Neural progenitor cell (in vitro differentiated cells): ENCODE results near the gene KLHL21. TPM values are rescaled to one million over a fixed set of nuclear protein-coding genes. Genes with fewer than 3 reads are reported as not detected.
A peak's percentile ranks its signal among the peaks of the same experiment; 100 is the strongest.

ENCODE experiments used
- DNase-seq: peaks from one replicate; pipeline ENCODE4 v3.0.0-alpha.2; 2016; ENCODE audit warnings: low spot score
- H2AFZ ChIP-seq: fragments of 200-600 bp; sonication (generic); replicated peaks from 2 replicates; pipeline ENCODE4 v1.6.1; 2016; ENCODE audit warnings: antibody characterized with exemption
- H3F3A ChIP-seq: fragments of 200-600 bp; sonication (generic); 2 replicates; pipeline ENCODE4 v1.6.1; 2016; ENCODE audit warnings: antibody characterized with exemption, low read depth
- H3K27ac ChIP-seq: fragments of 200-600 bp; sonication (generic); 2 replicates; pipeline ENCODE4 v1.5.1; 2016; ENCODE audit warnings: mild to moderate bottlenecking
- H3K27me3 ChIP-seq: fragments of 200-600 bp; sonication (generic); 2 replicates; pipeline ENCODE4 v1.6.1; 2016; ENCODE audit warnings: mild to moderate bottlenecking, moderate library complexity
- H3K36me3 ChIP-seq: fragments of 200-600 bp; sonication (generic); 2 replicates; pipeline ENCODE4 v1.5.1; 2016
- H3K4me1 ChIP-seq: fragments of 200-600 bp; sonication (generic); 2 replicates; pipeline ENCODE4 v1.6.1; 2016; ENCODE audit warnings: mixed run types
- H3K4me2 ChIP-seq: fragments of 200-600 bp; sonication (generic); 2 replicates; pipeline ENCODE4 v1.6.1; 2016
- H3K4me3 ChIP-seq: fragments of 200-600 bp; sonication (generic); 2 replicates; pipeline ENCODE4 v1.5.1; 2016
- H3K79me2 ChIP-seq: fragments of 200-600 bp; sonication (generic); 2 replicates; pipeline ENCODE4 v1.6.1; 2016; ENCODE audit warnings: low read depth
- H3K9ac ChIP-seq: fragments of 200-600 bp; sonication (generic); 2 replicates; pipeline ENCODE4 v1.6.1; 2016
- H3K9me3 ChIP-seq: fragments of 200-600 bp; sonication (generic); 2 replicates; pipeline ENCODE4 v1.5.1; 2016; ENCODE audit warnings: low read depth
- H4K20me1 ChIP-seq: fragments of 200-600 bp; sonication (generic); 2 replicates; pipeline ENCODE4 v1.6.1; 2016; ENCODE audit warnings: low read depth
- H3K27ac Mint-ChIP-seq: 3 replicates; pipeline ENCODE4 v1.8.0; 2021; ENCODE audit warnings: mixed read lengths
- H3K27me3 Mint-ChIP-seq: 2 replicates; pipeline ENCODE4 v1.8.0; 2022; ENCODE audit warnings: low read depth, mild to moderate bottlenecking, inconsistent platforms, moderate library complexity, mixed read lengths; ENCODE audit not compliant: insufficient read depth
- H3K36me3 Mint-ChIP-seq: 3 replicates; pipeline ENCODE4 v1.8.0; 2021; ENCODE audit warnings: mixed read lengths
- H3K4me1 Mint-ChIP-seq: 3 replicates; pipeline ENCODE4 v1.8.0; 2021; ENCODE audit warnings: mixed read lengths
- H3K4me3 Mint-ChIP-seq: 3 replicates; pipeline ENCODE4 v1.8.0; 2021; ENCODE audit warnings: mild to moderate bottlenecking, moderate library complexity, mixed read lengths
- H3K9me3 Mint-ChIP-seq: 3 replicates; pipeline ENCODE4 v1.8.0; 2020; ENCODE audit warnings: mixed read lengths
- EZH2 ChIP-seq: fragments of 200-600 bp; sonication (generic); IDR thresholded peaks from 2 replicates; pipeline ENCODE4 v1.6.1; 2017; ENCODE audit warnings: antibody characterized with exemption, mild to moderate bottlenecking, moderate library complexity
- EZH2phosphoT487 ChIP-seq: fragments of 200-600 bp; sonication (generic); IDR thresholded peaks from 2 replicates; pipeline ENCODE4 v1.6.1; 2017; ENCODE audit warnings: antibody characterized with exemption
- total RNA-seq: library from RNA; depleted of rRNA; stranded (reverse); fragments of >200 nt; gene quantifications from 2 replicates; pipeline ENCODE4 v1.2.3, GENCODE V29; 2015; ENCODE audit warnings: low replicate concordance
- TF ChIP-seq, protein P1 (sequence below): fragments of 200-600 bp; sonication (generic); IDR thresholded peaks from 2 replicates; pipeline ENCODE4 v1.5.1; 2017; ENCODE audit warnings: antibody characterized with exemption, mild to moderate bottlenecking

KLHL21 gene
- total RNA-seq, 1 donor from 2014 or later: 4.8 TPM

DNA sequence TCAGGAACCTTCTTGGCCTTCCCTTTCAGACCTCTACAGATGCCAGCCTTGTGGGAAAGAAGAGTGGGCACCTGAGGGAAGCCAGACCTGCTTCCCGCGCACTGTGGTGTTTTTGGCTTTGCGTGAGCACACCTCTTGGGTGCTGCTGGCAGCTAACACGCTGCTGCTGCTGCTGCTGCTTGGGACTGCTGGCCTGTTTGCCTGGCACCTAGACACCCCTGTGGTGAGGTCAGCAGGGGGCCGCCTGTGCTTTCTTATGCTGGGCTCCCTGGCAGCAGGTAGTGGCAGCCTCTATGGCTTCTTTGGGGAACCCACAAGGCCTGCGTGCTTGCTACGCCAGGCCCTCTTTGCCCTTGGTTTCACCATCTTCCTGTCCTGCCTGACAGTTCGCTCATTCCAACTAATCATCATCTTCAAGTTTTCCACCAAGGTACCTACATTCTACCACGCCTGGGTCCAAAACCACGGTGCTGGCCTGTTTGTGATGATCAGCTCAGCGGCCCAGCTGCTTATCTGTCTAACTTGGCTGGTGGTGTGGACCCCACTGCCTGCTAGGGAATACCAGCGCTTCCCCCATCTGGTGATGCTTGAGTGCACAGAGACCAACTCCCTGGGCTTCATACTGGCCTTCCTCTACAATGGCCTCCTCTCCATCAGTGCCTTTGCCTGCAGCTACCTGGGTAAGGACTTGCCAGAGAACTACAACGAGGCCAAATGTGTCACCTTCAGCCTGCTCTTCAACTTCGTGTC, 23.9 kb downstream of the KLHL21 start:
- peaks cover 10% of the 10 kb centered on the region for H3F3A ChIP-seq
- no peaks in the 10 kb centered on the region for H3K27me3 ChIP-seq
- Mint-ChIP-seq H3K36me3 (no peaks in the 10 kb centered on the region), H3K4me1 (peaks cover 29% of the 10 kb centered on the region), H3K27ac (peak overlapping the region; percentile 87), H3K27me3 (peaks cover 7% of the 10 kb centered on the region), H3K4me3 (peak overlapping the region; percentile 95), H3K9me3 (no peaks in the 10 kb centered on the region)
- H3K36me3 ChIP-seq: no peaks in the 10 kb centered on the region
- peaks cover 12% of the 10 kb centered on the region for H4K20me1 ChIP-seq
- H3K4me3 ChIP-seq: peak overlapping the region; percentile 82
- H3K9ac ChIP-seq: no peak overlapping the region
- no peak for DNase-seq
- no peak overlapping the region for H2AFZ ChIP-seq
- peaks cover 26% of the 10 kb centered on the region for H3K79me2 ChIP-seq
- H3K9me3 ChIP-seq: no peaks in the 10 kb centered on the region
- H3K4me2 ChIP-seq: peak overlapping the region; percentile 81
- peaks cover 13% of the 10 kb centered on the region for H3K4me1 ChIP-seq
- H3K27ac ChIP-seq: no peak overlapping the region
- TF ChIP-seq EZH2: no peak
- no peak for TF ChIP-seq EZH2phosphoT487
- TF ChIP-seq, protein P1, sequence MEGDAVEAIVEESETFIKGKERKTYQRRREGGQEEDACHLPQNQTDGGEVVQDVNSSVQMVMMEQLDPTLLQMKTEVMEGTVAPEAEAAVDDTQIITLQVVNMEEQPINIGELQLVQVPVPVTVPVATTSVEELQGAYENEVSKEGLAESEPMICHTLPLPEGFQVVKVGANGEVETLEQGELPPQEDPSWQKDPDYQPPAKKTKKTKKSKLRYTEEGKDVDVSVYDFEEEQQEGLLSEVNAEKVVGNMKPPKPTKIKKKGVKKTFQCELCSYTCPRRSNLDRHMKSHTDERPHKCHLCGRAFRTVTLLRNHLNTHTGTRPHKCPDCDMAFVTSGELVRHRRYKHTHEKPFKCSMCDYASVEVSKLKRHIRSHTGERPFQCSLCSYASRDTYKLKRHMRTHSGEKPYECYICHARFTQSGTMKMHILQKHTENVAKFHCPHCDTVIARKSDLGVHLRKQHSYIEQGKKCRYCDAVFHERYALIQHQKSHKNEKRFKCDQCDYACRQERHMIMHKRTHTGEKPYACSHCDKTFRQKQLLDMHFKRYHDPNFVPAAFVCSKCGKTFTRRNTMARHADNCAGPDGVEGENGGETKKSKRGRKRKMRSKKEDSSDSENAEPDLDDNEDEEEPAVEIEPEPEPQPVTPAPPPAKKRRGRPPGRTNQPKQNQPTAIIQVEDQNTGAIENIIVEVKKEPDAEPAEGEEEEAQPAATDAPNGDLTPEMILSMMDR: no peak

DNA sequence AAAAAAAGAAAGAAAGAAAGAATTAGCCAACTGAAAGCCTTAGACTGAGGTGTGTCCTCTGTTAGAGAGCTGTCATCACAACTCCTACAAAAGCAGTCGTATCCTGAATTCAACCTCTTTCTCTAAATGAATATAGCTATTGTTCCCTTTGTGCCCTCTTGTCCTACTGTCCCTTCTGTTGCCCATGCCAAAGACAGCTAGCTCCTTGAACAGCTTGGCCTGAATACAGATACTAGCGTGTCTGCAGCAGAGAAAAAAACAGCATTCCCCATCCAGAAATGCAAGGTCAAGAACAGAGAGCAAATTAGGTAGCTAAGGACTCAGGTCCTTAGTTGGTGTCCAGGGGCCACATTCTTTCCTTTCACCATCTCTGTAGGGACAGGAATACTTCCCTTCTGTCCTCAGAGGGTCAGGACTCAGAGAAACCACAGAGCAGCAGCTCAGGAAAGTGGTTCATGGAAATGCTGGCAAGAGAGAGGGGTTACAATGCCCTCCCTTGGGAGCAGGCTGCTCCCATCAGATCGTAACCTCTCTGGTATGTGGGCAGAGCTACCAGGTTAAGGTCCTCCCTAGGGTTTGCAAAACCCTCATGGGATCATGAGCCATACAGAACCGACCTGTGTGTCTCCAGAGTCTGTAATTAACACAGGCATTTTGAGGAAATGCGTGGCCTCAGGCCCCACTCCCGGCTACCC, 24.7 kb downstream of the KLHL21 start:
- H3K36me3 Mint-ChIP-seq: no peaks in the 10 kb centered on the region
- no peaks in the 10 kb centered on the region for H3K27me3 ChIP-seq
- no peak for DNase-seq
- H3K36me3 ChIP-seq: no peaks in the 10 kb centered on the region
- peaks cover 29% of the 10 kb centered on the region for H3K4me1 Mint-ChIP-seq
- peaks cover 7% of the 10 kb centered on the region for H3K27me3 Mint-ChIP-seq
- H3K27ac ChIP-seq: no peak overlapping the region
- H3K4me2 ChIP-seq: no peak overlapping the region
- peaks cover 14% of the 10 kb centered on the region for H3K4me1 ChIP-seq
- no peak overlapping the region for H2AFZ ChIP-seq
- no peaks in the 10 kb centered on the region for H3K9me3 Mint-ChIP-seq
- H3K4me3 ChIP-seq: no peak overlapping the region
- peaks cover 12% of the 10 kb centered on the region for H4K20me1 ChIP-seq
- H3K9me3 ChIP-seq: no peaks in the 10 kb centered on the region
- peaks cover 10% of the 10 kb centered on the region for H3F3A ChIP-seq
- no peak for TF ChIP-seq EZH2
- TF ChIP-seq, protein P1: no peak
- TF ChIP-seq EZH2phosphoT487: no peak
- peaks cover 26% of the 10 kb centered on the region for H3K79me2 ChIP-seq
- H3K4me3 Mint-ChIP-seq: no peak overlapping the region
- no peak overlapping the region for H3K9ac ChIP-seq
- no peak overlapping the region for H3K27ac Mint-ChIP-seq

DNA sequence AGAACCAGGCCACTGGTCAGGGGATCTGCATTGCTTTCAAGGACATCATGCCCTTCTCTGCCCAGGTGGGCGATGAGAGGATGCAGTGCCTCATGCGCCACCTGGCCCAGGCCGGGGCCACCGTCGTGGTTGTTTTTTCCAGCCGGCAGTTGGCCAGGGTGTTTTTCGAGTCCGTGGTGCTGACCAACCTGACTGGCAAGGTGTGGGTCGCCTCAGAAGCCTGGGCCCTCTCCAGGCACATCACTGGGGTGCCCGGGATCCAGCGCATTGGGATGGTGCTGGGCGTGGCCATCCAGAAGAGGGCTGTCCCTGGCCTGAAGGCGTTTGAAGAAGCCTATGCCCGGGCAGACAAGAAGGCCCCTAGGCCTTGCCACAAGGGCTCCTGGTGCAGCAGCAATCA, 27.9 kb downstream of the KLHL21 start:
- H3K36me3 Mint-ChIP-seq: no peaks in the 10 kb centered on the region
- Histone ChIP-seq H3K4me2 (no peak overlapping the region), H3F3A (peaks cover 7% of the 10 kb centered on the region), H3K9me3 (no peaks in the 10 kb centered on the region), H3K27ac (no peak overlapping the region), H3K27me3 (no peaks in the 10 kb centered on the region), H4K20me1 (no peaks in the 10 kb centered on the region), H3K36me3 (no peaks in the 10 kb centered on the region), H3K4me1 (peaks cover 15% of the 10 kb centered on the region), H3K4me3 (no peak overlapping the region), H3K79me2 (no peaks in the 10 kb centered on the region), H3K9ac (no peak overlapping the region), H2AFZ (no peak overlapping the region)
- no peak for DNase-seq
- peaks cover 17% of the 10 kb centered on the region for H3K4me1 Mint-ChIP-seq
- H3K9me3 Mint-ChIP-seq: no peaks in the 10 kb centered on the region
- TF ChIP-seq EZH2phosphoT487 (no peak), EZH2 (no peak)
- TF ChIP-seq, protein P1: no peak
- H3K4me3 Mint-ChIP-seq: no peak overlapping the region
- H3K27me3 Mint-ChIP-seq: peaks cover 15% of the 10 kb centered on the region
- H3K27ac Mint-ChIP-seq: no peak overlapping the region
